ENCODE data around the gene CARS2. TPM values are rescaled to one million over a fixed set of nuclear protein-coding genes. Genes with fewer than 3 reads are reported as not detected.

The CARS2 gene
- total RNA-seq, 1 experiment from 2014 or later: 70.9 TPM

- 0 out of 2 replicates have a peak, but pooled peaks cover under 1% of the 10 kb centered on the region for H3K36me3 ChIP-seq (ENCODE audit: low read depth, low read length)
- CTCF ChIA-PET: no interaction called here
- BruUV-seq (replicated peaks): no TSS peak
Observed at GRCh38 chr13:110690516-110690915, 15.4 kb downstream of the CARS2 start.

GRCh38 chr13:110689711-110690110 lies 16.2 kb downstream of the CARS2 start:
- Histone ChIP-seq H3K27ac (ENCODE audit: low read length) (no peak overlapping the region), H3K4me1 (ENCODE audit: insufficient read depth, low read length) (no peaks in the 10 kb centered on the region), H3K4me3 (ENCODE audit: low read length) (no peak overlapping the region), H3K9me2 (replicated peaks; ENCODE audit: low read length) (no peaks in the 10 kb centered on the region), H3K9ac (ENCODE audit: low read length) (no peak overlapping the region), H3K4me2 (ENCODE audit: low read length) (no peak overlapping the region), H4K20me1 (ENCODE audit: low read length) (no peaks in the 10 kb centered on the region), H3K9me3 (ENCODE audit: low read length) (no peaks in the 10 kb centered on the region), H3F3A (ENCODE audit: low read length, unreplicated experiment) (no peaks in the 10 kb centered on the region), H2AFZ (ENCODE audit: low read length) (no peak overlapping the region), H3K79me2 (ENCODE audit: low read length) (no peaks in the 10 kb centered on the region), H3K36me3 (ENCODE audit: low read depth, low read length) (peaks cover 3% of the 10 kb centered on the region; the same call in 1 of the 2 replicates), H3K27me3 (ENCODE audit: low read length) (no peaks in the 10 kb centered on the region)
- intact Hi-C loops (cut with micrococcal nuclease): no loop called here
- ATAC-seq (no peak), DNase-seq (no peak)
- BruUV-seq (replicated peaks): no TSS peak
- ChIA-PET POLR2A (ENCODE audit: unreplicated experiment) (no interaction called here), CTCF (no interaction called here)
- TF ChIP-seq EZH2 (IDR thresholded peaks at IDR 0.05; ENCODE audit: low read length, unreplicated experiment): no peak
- TF ChIP-seq CTCF (conservative IDR thresholded peaks at IDR 0.05; ENCODE audit: low read depth, low read length): no peak
- TF ChIP-seq EZH2phosphoT487 (IDR thresholded peaks at IDR 0.05; ENCODE audit: borderline replicate concordance, low read length): no peak

More at GRCh38 chr13:110690516-110690915, 15.4 kb downstream of the CARS2 start:
- Histone ChIP-seq H3K4me2 (ENCODE audit: low read length) (no peak overlapping the region), H2AFZ (ENCODE audit: low read length) (no peak overlapping the region), H3K27ac (ENCODE audit: low read length) (no peak overlapping the region), H3K9ac (ENCODE audit: low read length) (no peak overlapping the region), H4K20me1 (ENCODE audit: low read length) (no peaks in the 10 kb centered on the region), H3K4me1 (ENCODE audit: insufficient read depth, low read length) (no peaks in the 10 kb centered on the region), H3F3A (ENCODE audit: low read length, unreplicated experiment) (no peaks in the 10 kb centered on the region), H3K4me3 (ENCODE audit: low read length) (no peak overlapping the region), H3K9me2 (replicated peaks; ENCODE audit: low read length) (no peaks in the 10 kb centered on the region), H3K9me3 (ENCODE audit: low read length) (no peaks in the 10 kb centered on the region), H3K79me2 (ENCODE audit: low read length) (no peaks in the 10 kb centered on the region), H3K27me3 (ENCODE audit: low read length) (no peaks in the 10 kb centered on the region)
- ATAC-seq: no peak
- POLR2A ChIA-PET (ENCODE audit: unreplicated experiment): no interaction called here
- intact Hi-C loops (cut with micrococcal nuclease): no loop called here
- TF ChIP-seq EZH2 (IDR thresholded peaks at IDR 0.05; ENCODE audit: low read length, unreplicated experiment) (no peak), CTCF (conservative IDR thresholded peaks at IDR 0.05; ENCODE audit: low read depth, low read length) (no peak), EZH2phosphoT487 (IDR thresholded peaks at IDR 0.05; ENCODE audit: borderline replicate concordance, low read length) (no peak)
- no peak for DNase-seq

GRCh38 chr13:110689041-110689440 lies 16.9 kb downstream of the CARS2 start:
- H3F3A ChIP-seq (ENCODE audit: low read length, unreplicated experiment): no peaks in the 10 kb centered on the region
- ChIA-PET CTCF (no interaction called here), POLR2A (ENCODE audit: unreplicated experiment) (no interaction called here)
- no peak for TF ChIP-seq CTCF (conservative IDR thresholded peaks at IDR 0.05; ENCODE audit: low read depth, low read length)
- no peak for TF ChIP-seq EZH2phosphoT487 (IDR thresholded peaks at IDR 0.05; ENCODE audit: borderline replicate concordance, low read length)
- no peak for TF ChIP-seq EZH2 (IDR thresholded peaks at IDR 0.05; ENCODE audit: low read length, unreplicated experiment)
- no peak overlapping the region for H3K9ac ChIP-seq (ENCODE audit: low read length)
- H3K79me2 ChIP-seq (ENCODE audit: low read length): no peaks in the 10 kb centered on the region
- H4K20me1 ChIP-seq (ENCODE audit: low read length): no peaks in the 10 kb centered on the region
- BruUV-seq (replicated peaks): no TSS peak
- no peaks in the 10 kb centered on the region for H3K27me3 ChIP-seq (ENCODE audit: low read length)
- H3K36me3 ChIP-seq (ENCODE audit: low read depth, low read length): peaks cover 3% of the 10 kb centered on the region; the same call in 1 of the 2 replicates
- H3K4me1 ChIP-seq (ENCODE audit: insufficient read depth, low read length): no peaks in the 10 kb centered on the region
- ATAC-seq (no peak), DNase-seq (no peak)
- no peaks in the 10 kb centered on the region for H3K9me3 ChIP-seq (ENCODE audit: low read length)
- H2AFZ ChIP-seq (ENCODE audit: low read length): no peak overlapping the region
- H3K27ac ChIP-seq (ENCODE audit: low read length): no peak overlapping the region
- no peak overlapping the region for H3K4me2 ChIP-seq (ENCODE audit: low read length)
- intact Hi-C loops (cut with micrococcal nuclease): no loop called here
- H3K9me2 ChIP-seq (replicated peaks; ENCODE audit: low read length): no peaks in the 10 kb centered on the region
- no peak overlapping the region for H3K4me3 ChIP-seq (ENCODE audit: low read length)
